Ovary (tissue), 9 donors: ENCODE measurements around the gene PCDHGB5. TPM values are rescaled to one million over a fixed set of nuclear protein-coding genes. Genes with fewer than 3 reads are reported as not detected.

Source experiments
- DNase-seq, 5 donors: peaks; one replicate each; pipeline ENCODE4 v3.0.0-alpha.2; 2019 to 2020
- H3K27ac ChIP-seq, 2 donors: fragments of 200-600 bp; one replicate each; pipeline versions ENCODE4 v1.5.1 to v1.8.0; 2019 to 2022
- H3K27me3 ChIP-seq: fragments of 200-600 bp; one replicate; pipeline ENCODE4 v1.8.0; 2022
- H3K36me3 ChIP-seq: fragments of 200-600 bp; sonication (generic); one replicate; pipeline ENCODE4 v1.5.1; 2019
- H3K4me1 ChIP-seq: one replicate; pipeline ENCODE4 v1.8.1; 2013; ENCODE audit warnings: mild to moderate bottlenecking, moderate library complexity; ENCODE audit not compliant: insufficient read depth
- H3K4me3 ChIP-seq: fragments of 200-600 bp; sonication (generic); one replicate; pipeline ENCODE4 v1.5.1; 2017
- H3K9me3 ChIP-seq, 2 donors: fragments of 200-600 bp in 1 of 2; sonication (generic) in 1 of 2; one replicate each; pipeline versions ENCODE4 v1.5.1 to v1.8.1; 2013 to 2019; ENCODE audit warnings: mild to moderate bottlenecking in 1 of 2, moderate library complexity in 1 of 2
- EP300 ChIP-seq: sonication (generic); formaldehyde crosslinking; IDR thresholded peaks from one replicate; pipeline ENCODE4 v1.6.1; 2017; ENCODE audit warnings: antibody characterized with exemption
- POLR2A ChIP-seq: fragments of 450-650 bp; IDR thresholded peaks from one replicate; pipeline ENCODE4 v1.6.1; 2017; ENCODE audit warnings: antibody characterized with exemption, mild to moderate bottlenecking, moderate library complexity
- WGBS, 3 donors: extraction: QIAGEN DNeasy Blood & Tissue Kit in 1 of 3; methylation state at CpG; one replicate each; pipeline versions ENCODE4 v1.1.5 to v1.1.7; 2013 to 2017; 5-methylcytosine and 5-hydroxymethylcytosine counted together
- intact Hi-C, 4 donors: fragments of 100-400 bp; cut with DNase I; formaldehyde crosslinking; loops; one replicate each; pipeline versions ENCODE4 v1.11.0 to v1.15.1; 2022 to 2023
- polyA plus RNA-seq, 2 donors: library from polyadenylated mRNA; stranded (reverse); fragments of 200-250 nt in 1 of 2; fragments of 350-450 nt in 1 of 2; fragmentation: Illumina TruSeq in 1 of 2; extraction: RNeasy Lipid Tissue Mini Kit (QIAGEN cat#74804) in 1 of 2; gene quantifications; one replicate each; pipeline ENCODE4 v1.2.3, GENCODE V29; 2013 to 2014
- total RNA-seq, 7 donors: library from RNA; depleted of rRNA in 2 of 7; stranded (reverse); fragments of >200 nt in 2 of 7; fragmentation: NEBNext Ultra II Directional in 3 of 7; extraction: Animal tissue kit (Norgen Biotek cat#: 25700) in 3 of 7; gene quantifications; one replicate each; pipeline versions ENCODE4 v1.1.0 to v1.2.4, GENCODE V29; 2016 to 2023
- TF ChIP-seq, protein P1 (sequence below), 3 donors: fragments of 450-650 bp in 2 of 3; fragments of 200-600 bp in 1 of 3; IDR thresholded peaks; one replicate each; pipeline versions ENCODE4 v1.5.1 to v1.8.0; 2016 to 2022; ENCODE audit warnings: antibody characterized with exemption in 3 of 3, mild to moderate bottlenecking in 1 of 3
- donor health status: DM: no; HTN: no; CAD: no; lungs with moderate emphysema.
- donor health status: DM: no; HTN: no; CAD: no.
- donor health status: Bipolar disorder and iron deficiency.
- donor health status: DM: yes; HTN: yes; CAD: no.
- donor health status: DM: no; HTN: no; CAD: no.
- donor health status: DM: yes; HTN: yes; CAD: no.

PCDHGB5 gene
- total and polyA plus RNA-seq, 9 donors = 4.5 to 19.7 (median 16.5) TPM

DNA sequence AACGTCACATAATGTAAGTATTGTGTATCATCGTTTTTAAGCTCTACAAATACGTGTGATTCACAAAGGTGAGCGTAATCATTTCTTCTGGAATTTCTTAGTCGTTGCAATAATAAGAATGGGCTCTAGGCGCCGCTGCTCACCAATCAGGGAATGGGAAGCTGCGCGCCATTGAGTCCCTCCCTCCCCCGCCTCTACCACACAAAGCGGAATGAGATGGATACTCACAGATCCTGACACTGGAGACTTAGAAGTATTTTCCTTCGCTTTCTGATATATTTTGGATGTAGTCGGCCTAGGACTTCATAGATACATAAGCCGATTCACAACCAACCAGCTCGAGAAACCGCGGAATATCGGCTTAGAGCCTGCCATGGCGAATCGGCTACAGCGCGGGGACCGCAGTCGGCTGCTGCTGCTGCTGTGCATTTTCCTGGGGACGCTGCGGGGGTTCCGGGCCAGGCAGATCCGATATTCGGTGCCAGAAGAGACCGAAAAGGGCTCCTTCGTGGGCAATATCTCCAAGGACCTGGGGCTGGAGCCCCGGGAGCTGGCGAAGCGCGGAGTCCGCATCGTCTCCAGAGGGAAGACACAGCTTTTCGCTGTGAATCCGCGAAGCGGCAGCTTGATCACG, 23.2 kb downstream of the PCDHGB5 start, which contains the start of gene PCDHGA11:
TSS of gene PCDHGA11 (plus strand) at position 197 of the 634 bp plus-strand sequence. CDS start at position 374, 177 bp downstream.
- 10 to 15% (median 11%) methylated on average over 42 of the region's 42 CpGs for WGBS, 3 donors
- no peaks in the 10 kb centered on the region for H3K27me3 ChIP-seq
- H3K9me3 ChIP-seq = peaks cover 17 to 45% of the 10 kb centered on the region in 2 donors
- H3K36me3 ChIP-seq = no peaks in the 10 kb centered on the region
- no peak within 1 kb of the TSS for H3K27ac ChIP-seq
- no peak for TF ChIP-seq EP300
- TF ChIP-seq, protein P1, sequence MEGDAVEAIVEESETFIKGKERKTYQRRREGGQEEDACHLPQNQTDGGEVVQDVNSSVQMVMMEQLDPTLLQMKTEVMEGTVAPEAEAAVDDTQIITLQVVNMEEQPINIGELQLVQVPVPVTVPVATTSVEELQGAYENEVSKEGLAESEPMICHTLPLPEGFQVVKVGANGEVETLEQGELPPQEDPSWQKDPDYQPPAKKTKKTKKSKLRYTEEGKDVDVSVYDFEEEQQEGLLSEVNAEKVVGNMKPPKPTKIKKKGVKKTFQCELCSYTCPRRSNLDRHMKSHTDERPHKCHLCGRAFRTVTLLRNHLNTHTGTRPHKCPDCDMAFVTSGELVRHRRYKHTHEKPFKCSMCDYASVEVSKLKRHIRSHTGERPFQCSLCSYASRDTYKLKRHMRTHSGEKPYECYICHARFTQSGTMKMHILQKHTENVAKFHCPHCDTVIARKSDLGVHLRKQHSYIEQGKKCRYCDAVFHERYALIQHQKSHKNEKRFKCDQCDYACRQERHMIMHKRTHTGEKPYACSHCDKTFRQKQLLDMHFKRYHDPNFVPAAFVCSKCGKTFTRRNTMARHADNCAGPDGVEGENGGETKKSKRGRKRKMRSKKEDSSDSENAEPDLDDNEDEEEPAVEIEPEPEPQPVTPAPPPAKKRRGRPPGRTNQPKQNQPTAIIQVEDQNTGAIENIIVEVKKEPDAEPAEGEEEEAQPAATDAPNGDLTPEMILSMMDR (IDR thresholded peaks at IDR 0.05) = no peak
- no peak for TF ChIP-seq POLR2A
- intact Hi-C loops = no loop called here
- H3K4me1 ChIP-seq = peaks cover 2% of the 10 kb centered on the region
- H3K4me3 ChIP-seq = no peak within 1 kb of the TSS
- no peak for DNase-seq

DNA sequence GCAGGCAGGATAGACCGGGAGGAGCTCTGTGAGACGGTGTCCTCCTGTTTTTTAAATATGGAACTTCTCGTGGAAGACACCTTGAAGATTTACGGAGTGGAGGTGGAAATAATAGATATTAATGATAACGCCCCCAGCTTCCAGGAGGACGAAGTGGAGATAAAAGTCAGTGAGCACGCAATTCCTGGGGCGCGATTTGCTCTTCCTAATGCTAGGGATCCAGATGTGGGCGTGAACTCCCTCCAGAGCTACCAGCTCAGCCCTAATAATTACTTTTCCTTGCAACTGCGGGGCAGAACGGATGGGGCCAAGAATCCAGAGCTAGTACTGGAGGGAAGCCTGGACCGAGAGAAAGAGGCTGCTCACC, 23.7 kb downstream of the PCDHGB5 start:
- 8 to 12% (median 11%) methylated on average over 13 of the region's 13 CpGs for WGBS, 3 donors
- Histone ChIP-seq H3K9me3 (peaks cover 19 to 49% of the 10 kb centered on the region in 2 donors), H3K27ac (no peak overlapping the region), H3K4me3 (no peak overlapping the region), H3K4me1 (peaks cover 2% of the 10 kb centered on the region), H3K36me3 (no peaks in the 10 kb centered on the region), H3K27me3 (no peaks in the 10 kb centered on the region)
- TF ChIP-seq EP300 (no peak), POLR2A (no peak)
- TF ChIP-seq, protein P1 (IDR thresholded peaks at IDR 0.05) = no peak
- DNase-seq = no peak
- intact Hi-C loops = no loop called here

DNA sequence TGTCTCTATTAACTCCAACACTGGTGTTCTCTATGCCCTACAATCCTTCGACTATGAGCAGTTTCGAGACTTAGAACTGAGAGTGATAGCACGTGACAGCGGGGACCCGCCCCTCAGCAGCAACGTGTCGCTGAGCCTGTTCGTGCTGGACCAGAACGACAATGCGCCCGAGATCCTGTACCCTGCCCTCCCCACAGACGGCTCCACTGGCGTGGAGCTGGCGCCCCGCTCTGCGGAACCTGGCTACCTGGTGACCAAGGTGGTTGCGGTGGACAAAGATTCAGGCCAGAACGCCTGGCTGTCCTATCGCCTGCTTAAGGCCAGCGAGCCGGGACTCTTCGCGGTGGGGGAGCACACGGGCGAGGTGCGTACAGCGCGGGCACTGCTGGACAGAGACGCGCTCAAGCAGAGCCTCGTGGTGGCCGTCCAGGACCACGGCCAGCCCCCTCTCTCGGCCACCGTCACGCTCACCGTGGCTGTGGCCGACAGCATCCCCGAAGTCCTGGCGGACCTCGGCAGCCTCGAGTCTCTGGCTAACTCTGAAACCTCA, 25.1 kb downstream of the PCDHGB5 start:
- Histone ChIP-seq H3K36me3 (no peaks in the 10 kb centered on the region), H3K27me3 (no peaks in the 10 kb centered on the region), H3K27ac (no peak overlapping the region), H3K4me1 (peaks cover 2% of the 10 kb centered on the region), H3K4me3 (no peak overlapping the region), H3K9me3 (peaks cover 22 to 61% of the 10 kb centered on the region in 2 donors)
- intact Hi-C loops = no loop called here
- TF ChIP-seq, protein P1 (IDR thresholded peaks at IDR 0.05) = no peak
- no peak for TF ChIP-seq POLR2A
- TF ChIP-seq EP300 = no peak
- WGBS, 3 donors = 18 to 31% (median 20%) methylated on average over 37 to 42 of the region's 42 CpGs
- DNase-seq = no peak

DNA sequence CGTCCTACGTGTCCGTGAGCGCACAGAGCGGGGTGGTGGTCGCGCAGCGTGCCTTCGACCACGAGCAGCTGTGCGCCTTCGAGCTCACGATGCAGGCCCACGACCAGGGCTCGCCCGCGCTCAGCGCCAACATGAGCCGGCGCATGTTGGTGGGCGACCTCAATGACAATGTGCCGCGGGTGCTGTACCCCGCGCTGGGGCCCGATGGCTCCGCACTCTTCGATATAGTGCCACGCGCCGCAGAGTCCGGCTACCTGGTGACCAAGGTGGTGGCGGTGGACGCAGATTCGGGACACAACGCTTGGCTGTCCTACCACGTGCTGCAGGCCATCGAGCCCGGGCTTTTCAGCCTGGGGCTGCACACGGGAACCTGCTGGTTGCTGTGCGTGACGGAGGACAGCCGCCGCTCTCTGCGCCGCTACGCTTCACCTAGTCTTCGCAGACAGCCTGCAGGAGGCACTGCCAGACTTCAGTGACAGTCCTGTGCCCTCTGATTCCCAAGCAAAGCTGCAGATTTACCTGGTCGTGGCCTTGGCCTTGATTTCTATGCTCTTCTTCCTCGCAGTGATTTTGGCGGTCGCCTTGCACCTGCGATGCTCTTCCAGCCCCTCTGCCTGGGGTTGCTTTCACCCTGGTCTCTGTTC, 30.2 kb downstream of the PCDHGB5 start:
- intact Hi-C loops = no loop called here
- no peak for DNase-seq
- Histone ChIP-seq H3K27me3 (no peaks in the 10 kb centered on the region), H3K27ac (no peak overlapping the region), H3K36me3 (no peaks in the 10 kb centered on the region), H3K9me3 (peaks cover 17 to 58% of the 10 kb centered on the region in 2 donors), H3K4me1 (no peaks in the 10 kb centered on the region), H3K4me3 (no peak overlapping the region)
- 36 to 53% (median 36%) methylated on average over 31 to 53 of the region's 53 CpGs for WGBS, 3 donors
- TF ChIP-seq POLR2A (no peak), EP300 (no peak)
- TF ChIP-seq, protein P1 (IDR thresholded peaks at IDR 0.05) = no peak
